A204.1 (cell line): ENCODE measurements around the gene RNU6-7.

Experiments
- FAIRE-seq: peaks from 2 replicates; lab custom pipeline; 2012; peaks lifted over from hg19 to GRCh38; lab: Jason Lieb, UNC

RNU6-7 gene

DNA sequence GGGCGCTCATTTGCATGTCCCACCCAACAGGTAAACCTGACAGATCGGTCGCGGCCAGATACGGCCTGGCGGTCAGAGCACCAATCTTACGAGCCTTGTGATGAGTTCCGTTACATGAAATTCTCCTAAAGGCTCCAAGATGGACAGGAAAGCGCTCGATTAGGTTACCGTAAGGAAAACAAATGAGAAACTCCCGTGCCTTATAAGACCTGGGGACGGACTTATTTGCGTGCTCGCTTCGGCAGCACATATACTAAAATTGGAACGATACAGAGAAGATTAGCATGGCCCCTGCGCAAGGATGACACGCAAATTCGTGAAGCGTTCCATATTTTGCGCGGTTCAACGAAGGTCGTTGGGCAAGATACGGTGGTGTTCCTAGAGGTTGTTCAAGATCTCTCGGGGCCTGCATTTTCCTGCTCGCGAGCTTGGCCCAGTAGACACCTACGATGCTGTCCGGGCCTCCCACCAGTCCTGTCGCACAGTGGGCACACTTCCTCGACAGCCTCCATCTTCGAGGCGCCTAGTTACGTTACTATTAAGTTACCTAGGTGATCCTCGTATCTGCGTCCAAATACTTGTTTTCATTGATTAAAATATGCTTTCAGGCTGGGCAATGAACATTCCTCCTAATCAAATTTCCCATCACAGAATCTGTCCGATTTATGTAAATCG, at the start of gene RNU6-7:
RNU6-7 (plus strand) TSS at position 230 of the 675 bp plus-strand sequence.
- FAIRE-seq, result no peak

DNA sequence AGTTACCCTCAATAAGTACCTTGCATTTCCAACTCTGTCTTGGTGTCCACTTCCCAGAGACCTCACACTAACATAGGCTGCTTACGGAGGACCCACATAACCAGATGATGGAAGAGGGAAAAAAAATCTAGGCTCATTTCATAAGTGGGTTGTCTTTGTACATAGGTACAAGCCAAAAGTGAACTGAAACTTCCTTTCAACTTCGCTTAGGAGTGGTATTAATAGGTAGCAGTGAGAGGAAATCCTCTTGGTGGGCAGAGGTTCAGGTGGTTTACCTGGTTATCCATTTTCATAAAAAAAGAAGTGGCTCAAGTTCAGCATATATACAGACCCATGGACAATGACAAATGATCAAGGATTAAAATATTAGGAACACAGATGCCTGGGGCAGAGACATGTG, 35.8 kb upstream of the RNU6-7 start:
- FAIRE-seq, result no peak

DNA sequence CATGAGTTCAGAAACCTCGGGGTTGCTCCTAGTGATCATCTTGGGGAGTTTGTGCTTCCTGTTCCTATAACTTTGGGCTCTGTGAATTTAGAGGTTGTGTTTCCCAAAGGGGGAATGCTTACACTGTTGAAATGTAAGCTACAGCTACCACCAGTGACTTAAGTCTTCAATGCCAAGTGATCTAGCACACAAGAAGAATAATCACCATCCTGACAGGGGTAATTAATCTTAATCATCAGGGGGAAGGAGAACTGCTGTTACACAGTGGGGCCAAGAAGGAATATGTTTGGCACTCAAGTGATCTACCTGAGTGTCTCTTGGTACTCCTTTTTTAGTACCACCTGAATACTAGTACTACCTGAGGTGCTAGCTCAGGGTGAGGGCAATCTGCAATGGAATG, 34.9 kb upstream of the RNU6-7 start:
- FAIRE-seq, result no peak

DNA sequence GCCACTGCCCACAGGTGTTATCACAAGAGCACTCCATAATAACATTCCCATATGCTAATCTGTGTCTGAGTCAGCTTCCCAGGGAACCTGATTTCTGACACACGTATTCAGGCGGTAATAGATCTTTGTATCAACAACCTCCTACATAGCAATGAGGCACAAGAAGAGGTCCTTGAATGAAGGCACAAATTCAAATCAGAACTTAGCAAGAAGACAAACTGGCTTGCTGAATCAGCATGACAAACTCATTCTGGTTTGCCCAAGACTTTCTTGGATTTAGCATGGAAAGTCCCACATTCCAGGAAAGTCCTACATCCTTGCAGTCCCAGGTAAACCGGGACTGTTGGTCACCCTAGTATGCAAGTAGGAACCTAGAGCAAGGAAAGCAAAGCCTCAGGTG, 33.9 kb upstream of the RNU6-7 start:
- no peak for FAIRE-seq

DNA sequence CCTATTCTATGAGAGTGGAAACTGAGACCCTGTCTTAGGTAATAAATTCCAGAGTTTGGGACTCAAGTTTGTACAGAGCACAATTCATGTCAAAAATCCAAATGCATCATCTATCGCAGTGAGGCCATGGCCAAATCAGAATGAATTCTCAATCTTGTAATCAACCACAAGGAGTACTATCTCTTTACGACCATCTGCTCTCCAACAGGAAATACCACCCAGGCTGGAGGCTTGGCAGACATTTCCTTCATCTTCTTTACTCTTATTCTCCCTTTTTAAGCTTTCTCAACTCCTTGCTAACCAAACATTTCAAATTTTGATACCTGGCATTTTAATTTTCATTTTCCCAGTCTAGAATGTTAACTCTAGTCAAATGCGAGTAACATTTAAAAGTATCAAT, 32.7 kb upstream of the RNU6-7 start:
- FAIRE-seq, result no peak

DNA sequence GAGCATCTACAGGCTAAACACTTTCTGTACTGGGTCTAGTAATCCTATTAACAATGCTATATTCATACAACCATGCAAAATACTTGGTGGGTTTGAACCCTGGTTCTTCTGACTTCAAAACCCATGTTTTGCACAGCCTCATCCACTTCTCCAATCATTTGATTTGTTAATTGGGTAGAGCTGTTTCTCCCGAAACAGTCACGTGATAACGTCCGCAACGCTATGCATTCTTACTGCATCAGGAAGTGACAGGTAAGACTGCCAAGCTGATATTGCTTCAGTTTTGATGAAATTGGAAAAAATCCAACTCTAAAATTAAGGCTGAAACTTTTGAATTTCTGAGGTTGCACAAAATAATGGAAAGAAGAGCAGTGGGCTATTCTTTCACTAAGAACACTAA, 30.4 kb upstream of the RNU6-7 start:
- no peak for FAIRE-seq

DNA sequence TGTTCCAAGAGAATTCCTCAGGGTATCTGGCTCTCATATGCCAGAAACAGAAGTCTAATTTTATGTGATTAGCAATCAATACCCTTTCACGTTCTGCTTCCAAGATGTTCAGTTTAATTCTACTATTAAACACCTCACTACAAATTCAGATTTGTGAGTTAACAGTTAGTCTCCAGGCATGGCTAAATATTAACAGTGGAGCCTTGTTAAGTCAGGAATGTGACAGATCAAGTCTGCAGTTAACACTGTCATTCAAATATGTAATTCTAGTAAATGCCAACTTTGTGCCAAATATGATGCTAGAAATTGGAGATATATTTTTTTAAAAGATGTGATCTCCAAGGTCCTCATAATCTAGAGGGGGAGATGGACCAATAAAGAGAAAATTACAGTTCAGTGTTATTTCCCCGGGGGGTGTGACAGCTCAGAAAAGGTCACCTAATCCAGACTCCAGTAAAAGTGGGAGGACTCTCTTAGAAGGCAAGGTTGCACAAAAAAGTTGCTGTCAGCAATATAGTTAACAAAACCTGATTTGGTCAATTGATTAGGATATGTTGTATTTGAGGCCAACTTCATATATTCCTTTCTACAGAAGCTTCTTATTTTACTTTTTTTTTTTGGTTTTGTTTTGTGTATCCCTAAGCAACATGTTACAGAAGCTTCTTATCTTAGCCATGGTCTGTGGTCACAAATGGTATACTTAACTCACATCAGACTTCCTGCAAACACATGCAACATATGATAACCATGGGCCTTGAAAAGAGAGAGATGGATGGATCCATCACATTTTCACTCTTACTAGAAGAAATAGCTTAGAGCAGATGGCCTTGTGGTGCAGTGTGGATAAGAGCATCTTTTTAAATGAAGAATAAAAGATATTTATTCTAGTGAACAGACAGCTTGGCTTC, 18.4 kb upstream of the RNU6-7 start:
- no peak for FAIRE-seq

DNA sequence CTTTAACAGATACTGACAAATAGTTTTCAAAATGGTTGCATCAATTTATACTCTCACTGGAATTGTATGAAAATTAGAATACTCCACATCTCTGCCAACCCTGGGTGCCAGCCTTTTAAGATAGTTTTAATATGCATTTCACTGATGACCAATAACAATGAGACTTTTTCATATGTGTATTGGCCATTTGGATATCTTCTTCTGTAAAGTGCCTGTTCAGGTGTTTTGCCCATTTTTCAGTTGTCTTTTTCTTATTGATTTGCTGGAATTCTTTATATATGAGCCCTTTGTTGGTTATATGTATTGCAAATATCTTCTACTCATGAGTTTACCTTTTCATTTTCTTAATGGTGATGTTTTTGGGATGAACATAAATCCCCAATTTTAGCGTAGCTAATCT, 16.7 kb upstream of the RNU6-7 start:
- FAIRE-seq, result no peak

DNA sequence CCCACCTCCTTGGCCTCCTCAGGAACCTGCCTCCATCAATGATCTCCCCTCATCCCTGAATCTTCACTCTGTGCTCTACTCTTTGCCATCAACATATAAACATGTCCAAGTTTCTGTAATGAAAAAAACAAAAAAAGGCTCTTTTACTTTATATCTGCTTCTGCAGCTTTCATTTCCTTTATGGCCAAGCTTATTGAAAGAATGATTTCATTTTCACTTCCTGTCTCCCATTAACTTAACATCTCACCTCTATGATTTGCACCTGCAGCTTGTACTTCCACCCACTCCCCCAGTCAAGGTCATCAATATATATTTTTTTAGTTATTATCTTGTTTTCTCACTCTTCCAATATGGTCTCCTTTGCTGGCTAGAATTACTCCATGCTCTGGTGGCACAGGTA, 15.6 kb upstream of the RNU6-7 start:
- no peak for FAIRE-seq

DNA sequence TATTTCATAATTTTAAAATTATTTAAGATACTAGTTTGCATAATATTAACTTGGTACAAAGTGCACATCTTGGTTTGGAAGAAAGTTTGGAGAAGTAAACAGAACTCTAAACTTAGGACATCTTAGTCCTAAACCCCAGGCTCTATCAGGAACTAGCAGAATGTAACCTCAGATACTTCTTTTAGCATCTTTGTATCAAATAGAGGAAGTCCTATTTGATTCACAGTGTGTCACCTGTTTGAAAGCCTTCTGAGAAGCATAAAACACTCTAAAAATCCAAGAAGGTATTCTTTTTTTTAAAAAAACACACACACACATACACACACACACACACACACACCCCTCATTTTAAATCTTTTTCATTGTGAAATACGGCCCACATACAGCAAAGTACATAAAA, 12.0 kb upstream of the RNU6-7 start:
- no peak for FAIRE-seq

DNA sequence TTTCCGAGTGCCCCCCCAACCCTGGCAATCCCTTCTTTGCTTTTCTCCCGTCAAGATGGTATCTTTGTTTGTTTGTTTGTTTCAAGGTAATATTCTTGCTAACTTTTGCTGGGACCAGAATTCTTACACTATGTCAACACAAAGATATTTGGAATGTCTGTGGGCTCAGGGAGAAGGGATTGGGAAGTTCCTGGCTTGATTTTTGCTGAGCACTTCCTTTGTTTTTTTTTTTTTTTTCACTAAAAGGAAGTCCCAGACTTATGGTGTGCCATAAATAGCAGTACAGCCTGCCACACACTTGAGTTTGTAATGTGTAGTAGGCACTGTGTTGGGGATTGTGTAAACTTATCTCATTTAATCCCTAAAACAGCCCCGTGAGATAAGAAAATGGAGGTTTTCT, 11.2 kb upstream of the RNU6-7 start:
- FAIRE-seq, result no peak

DNA sequence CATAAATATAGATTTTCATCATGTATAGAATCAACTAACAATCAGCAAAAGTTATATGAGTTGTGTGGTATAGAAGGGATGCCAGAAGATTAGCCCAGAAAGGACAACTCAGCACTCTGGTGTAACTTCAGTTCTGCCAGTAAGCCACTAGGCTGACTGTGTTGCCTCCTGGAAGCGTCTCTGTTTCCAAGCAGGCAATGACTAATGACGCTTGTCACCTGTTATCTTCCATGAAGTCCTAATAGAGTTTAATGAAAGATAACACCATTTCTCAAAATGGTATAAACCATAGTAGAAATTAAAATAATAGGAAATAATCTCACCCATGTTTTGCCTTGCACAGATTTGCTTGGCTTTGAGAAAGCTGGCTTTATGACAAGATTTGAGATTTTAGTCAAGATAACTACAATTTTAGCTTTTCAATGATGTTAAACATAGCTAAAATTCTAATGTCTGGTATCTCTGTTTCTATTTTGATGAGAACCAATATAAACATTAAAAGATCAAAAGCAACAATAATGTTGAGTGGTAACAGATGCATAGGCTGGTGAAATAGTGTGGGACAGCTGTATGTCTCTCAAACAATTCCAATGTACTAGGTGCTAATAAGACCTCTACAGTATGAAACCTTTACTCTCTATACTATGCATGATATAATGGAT, 9.0 kb upstream of the RNU6-7 start:
- no peak for FAIRE-seq

DNA sequence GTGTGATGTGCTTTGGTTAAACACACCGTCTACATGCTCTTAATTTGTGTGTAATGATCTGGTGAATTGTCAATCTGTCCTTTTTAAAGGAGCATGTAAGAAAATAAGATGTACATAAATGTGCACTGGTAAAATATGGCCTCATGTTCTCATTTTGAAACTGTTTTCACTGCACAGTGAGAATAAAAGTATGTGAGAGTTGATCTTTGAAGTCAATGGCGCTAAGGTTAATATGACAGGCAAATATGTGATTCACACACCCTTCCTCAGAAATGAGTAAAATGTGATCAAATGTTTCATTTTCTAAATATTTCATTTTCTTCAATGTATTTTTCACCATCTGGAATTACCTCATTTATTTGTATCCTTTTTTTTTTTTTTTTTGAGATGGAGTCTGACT, 8.3 kb upstream of the RNU6-7 start:
- no peak for FAIRE-seq

DNA sequence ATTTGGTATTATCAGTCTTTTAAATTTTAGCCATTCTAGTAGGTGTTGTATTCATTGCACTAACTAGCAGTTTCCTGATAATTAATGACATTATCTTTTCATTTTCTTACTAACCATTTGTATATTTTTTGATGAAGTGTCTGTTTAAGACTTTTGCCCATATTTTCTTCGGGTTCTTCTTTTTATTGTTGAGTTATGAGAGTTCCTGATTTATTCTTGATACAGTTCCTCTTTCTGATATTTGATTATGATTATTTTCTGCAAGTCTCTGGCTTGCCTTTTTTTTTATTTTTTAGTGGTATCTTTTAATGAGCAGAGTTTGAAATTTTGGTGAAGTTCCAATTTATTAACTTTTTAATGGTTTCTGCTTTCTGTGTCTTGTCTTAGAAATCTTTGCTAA, 6.2 kb upstream of the RNU6-7 start:
- FAIRE-seq, result no peak

DNA sequence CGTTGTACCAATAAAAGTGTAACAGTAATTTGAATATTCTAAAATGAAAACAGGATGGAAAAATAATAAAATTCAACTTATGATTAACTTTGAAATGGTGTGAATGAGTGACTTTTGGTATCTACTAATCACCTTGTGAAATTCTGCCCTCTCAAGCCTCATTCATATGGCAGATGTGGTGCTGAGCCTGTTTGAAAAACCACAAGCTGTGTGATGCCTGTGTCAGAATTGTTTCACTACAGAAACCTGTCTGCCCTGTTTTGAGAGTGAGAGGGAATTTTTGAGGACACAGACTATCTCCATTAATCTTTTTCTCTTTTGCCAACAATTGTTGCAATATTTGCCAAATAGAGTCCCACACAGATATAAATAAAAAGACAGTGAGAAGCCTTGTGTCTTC, 3.9 kb upstream of the RNU6-7 start:
- no peak for FAIRE-seq

DNA sequence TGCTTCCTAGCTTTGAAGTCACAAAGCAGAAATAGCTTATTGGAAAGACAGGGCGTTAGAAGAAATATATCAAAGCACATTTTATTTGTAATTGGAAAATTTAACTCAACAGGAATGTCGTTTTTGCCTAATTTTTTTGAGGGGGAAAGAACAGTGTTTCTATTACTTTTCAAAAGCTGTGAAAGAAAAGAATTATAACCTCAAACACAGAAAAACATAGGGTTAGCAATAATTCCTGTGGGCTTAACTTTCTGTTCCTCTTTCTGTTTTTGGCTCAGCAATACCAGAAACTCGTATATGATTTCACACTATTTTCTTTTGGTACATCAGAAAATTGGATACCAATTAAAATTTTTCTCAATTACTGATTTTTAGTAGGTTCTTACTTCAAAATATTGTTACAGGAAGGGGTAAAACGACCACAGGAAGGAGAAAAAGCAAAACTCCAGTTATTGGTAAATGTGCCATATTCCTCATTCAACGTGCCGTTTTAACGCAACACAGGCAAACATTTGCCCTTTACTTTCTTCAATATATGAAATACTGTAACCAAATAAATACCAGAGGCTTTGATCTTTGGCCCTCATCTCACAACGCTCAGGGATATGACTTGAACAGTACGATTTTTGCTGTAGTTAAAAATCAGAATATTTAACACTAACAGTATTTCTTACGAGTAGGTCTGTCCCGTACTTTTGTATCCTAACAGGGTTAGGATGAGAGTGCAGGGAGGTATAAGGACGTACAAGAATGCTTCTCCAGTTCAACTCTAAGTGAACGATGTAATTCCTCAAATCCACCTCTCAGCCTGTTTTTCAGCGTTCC, 1.3 kb upstream of the RNU6-7 start:
- no peak for FAIRE-seq

DNA sequence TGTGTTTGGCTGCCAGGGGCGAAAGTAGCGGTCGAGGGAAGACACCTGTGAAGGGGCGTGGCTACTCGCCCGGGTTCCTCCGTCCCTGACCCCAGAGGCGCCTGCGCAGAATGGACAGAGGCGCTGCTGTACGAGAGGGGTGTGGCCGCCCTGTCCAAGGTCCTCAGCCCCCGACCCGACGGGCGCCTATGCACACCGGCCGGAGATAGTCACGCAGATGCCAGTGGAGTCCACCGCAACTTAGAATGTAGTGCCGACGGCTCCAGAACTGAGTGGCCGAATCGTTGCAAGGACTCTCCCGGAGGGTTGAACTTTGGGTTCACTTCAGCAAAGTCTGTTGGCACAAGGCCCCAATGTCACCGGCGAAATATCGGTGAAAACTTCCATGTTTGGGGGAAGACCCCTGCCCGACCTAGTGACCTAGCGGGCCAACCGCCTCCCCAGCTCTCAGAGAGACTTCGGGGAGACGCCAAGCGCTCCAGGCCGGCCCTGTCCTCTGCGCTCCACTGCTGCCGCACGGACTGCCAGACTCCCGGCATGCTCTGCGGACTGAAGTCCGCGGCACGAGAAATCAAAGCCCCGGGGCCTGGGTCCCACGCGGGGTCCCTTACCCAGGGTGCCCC, 541 bp upstream of the RNU6-7 start:
- FAIRE-seq, result no peak

DNA sequence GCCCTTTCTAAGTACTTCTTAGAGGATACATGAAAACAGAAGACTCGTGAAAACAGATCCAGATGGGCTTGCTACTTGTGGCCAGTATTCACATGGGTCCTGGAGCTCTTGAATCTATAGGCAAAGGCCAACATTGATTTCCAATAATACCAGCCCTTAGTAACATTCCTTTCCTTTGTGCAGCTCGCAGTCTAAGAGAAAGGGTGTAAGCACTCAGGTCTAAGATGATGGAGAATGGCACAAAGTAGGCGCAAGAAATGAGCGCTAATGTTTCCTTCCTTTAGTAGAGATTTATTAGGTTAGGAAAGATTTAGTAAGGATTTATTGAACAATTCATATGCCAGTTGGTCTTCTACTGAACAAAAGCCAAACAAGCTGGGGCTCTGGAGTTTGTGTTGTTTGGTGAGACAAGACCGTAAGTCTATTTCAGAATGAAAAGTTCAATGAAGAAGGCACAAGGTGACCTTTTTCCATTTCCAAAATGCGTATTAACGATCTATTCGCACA, 699 bp downstream of the RNU6-7 start:
- no peak for FAIRE-seq

DNA sequence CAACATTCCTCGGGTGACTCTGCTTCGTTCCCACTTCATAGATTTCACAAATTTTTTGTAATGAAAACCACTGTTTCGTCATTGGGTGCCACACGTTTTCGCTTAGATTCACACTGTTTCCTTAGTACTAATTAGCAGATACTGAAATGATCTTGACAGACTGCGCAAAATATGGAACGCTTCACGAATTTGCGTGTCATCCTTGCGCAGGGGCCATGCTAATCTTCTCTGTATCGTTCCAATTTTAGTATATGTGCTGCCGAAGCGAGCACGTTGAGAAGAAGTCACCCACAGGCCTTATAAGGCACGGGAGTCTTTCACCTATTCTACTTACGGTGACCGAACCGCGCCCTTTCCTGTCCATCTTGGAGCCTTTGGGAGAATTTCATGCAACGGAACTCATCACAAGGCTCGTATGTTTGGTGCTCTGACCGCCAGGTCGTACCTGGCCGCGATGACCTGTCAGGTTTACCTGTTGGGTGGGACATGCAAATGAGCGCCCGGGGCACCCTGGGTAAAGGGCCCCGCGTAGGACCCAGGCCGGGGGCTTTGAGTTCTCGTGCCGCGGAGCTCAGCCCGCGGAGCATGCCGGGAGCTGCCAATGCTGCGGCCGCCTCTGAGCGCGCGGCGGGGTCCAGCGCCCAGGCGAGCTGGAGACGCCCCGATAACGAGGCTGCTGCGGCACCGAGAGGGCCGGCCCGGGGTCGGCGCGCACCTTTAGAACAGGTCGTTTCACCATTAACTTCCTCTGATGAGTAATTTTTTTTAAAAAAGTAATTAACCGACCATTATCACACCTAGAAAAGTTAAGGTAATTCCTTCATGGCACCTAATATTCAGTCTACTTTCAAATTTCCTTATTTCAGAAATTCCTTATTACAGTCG, 1.4 kb downstream of the RNU6-7 start, which contains the start of gene RNU6-8:
RNU6-8 (minus strand) TSS at position 272 of the 885 bp plus-strand sequence.
- no peak for FAIRE-seq

DNA sequence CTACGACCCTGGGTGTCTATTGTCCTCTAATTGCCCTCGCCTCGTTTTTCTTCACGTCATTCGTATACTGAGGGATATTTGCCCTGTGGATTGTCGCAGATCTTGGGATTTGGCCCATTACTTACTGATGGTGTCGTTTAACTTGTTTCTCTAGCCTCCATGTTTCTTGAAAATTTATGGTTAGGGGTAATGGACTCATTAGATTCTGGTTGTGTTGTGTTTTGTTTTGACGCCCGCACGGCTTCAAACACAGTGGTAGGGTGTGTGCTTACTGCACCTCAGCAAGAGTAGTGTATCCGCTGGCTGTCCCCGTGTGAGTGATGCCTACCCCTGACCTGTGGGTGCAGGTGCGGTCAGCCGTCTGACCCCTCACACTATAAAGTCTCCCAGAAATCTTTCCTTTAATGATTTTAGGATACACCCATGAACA, 2.1 kb downstream of the RNU6-7 start:
- FAIRE-seq, result no peak

DNA sequence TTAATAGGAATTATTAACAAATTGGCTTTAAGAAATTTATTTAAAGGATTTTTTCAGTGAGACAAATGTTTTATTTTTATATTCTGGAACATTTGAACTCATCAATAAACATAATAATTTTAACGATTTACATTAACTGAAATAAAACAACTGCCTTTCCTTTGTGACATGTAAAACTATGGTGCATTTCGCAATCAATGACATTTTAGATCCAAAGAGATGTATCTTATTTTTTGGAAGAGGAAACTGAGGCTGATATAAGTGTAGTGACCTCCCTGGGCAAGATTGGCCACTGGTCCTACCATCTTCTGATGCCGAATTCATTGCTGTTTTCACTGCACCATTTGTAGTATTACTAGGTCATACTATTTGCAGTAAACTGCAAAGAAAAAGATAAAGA, 3.7 kb downstream of the RNU6-7 start:
- FAIRE-seq, result no peak
